HCT116 (cell line): Measurements from ENCODE around the gene TPK1. TPM values are rescaled to one million over a fixed set of nuclear protein-coding genes. Genes with fewer than 3 reads are reported as not detected.

ENCODE experiments used
- ATAC-seq: fragments of 200-7000 bp; cut with Tn5 transposase; 2 replicates; pipeline ENCODE4 v1.9.1; 2020; ENCODE audit warnings: mild to moderate bottlenecking, moderate library complexity
- BruUV-seq: library from RNA; stranded (reverse); fragments of 400-500 nt; replicated peaks from 2 replicates; lab custom pipeline; 2021; lab: Mats Ljungman, UMichigan
- CTCF ChIA-PET: fragments of 300-600 bp; sonication (Branson Sonifier 250); formaldehyde crosslinking; loops from one replicate; lab custom pipeline; 2021; ENCODE audit warnings: antibody characterized with exemption; lab: Charles Lee
- POLR2A ChIA-PET: fragments of 300-600, 350-600 bp; sonication (Branson Sonifier 250); formaldehyde crosslinking; loops from one replicate; lab custom pipeline; 2021; ENCODE audit warnings: antibody characterized with exemption; lab: Charles Lee
- RAD21 ChIA-PET, 2 experiments: fragments of 300-600 bp; sonication (Branson Sonifier 250); formaldehyde crosslinking; loops; one replicate each; lab custom pipeline; 2023; ENCODE audit warnings: low total read pairs in 2 of 2; ENCODE audit not compliant: uncharacterized antibody in 2 of 2, unreplicated experiment in 2 of 2, low non-redundant PET in 1 of 2; lab: Charles Lee
- DNase-seq: peaks from one replicate; pipeline ENCODE4 v3.0.0-alpha.2; 2010; ENCODE audit warnings: low read depth, low spot score
- H2AFZ ChIP-seq: fragments of 200-600 bp; shearing (Covaris generic), sonication (generic); 2 replicates; pipeline ENCODE4 v1.6.1; 2017; ENCODE audit warnings: low read depth, mixed run types, mixed read lengths, antibody characterized with exemption, low read length; ENCODE audit not compliant: poor library complexity, severe bottlenecking
- H3K27ac ChIP-seq: 2 replicates; pipeline ENCODE4 v1.5.1; 2012; ENCODE audit warnings: low read depth, low read length
- H3K27me3 ChIP-seq: fragments of 200-600 bp; sonication (generic); 2 replicates; pipeline ENCODE4 v1.6.1; 2016; ENCODE audit warnings: mixed run types, low read length, mixed read lengths; ENCODE audit not compliant: insufficient read depth
- H3K36me3 ChIP-seq, 2 experiments: fragments of 200-500 bp in 1 of 2; fragments of 200-600 bp in 1 of 2; sonication (Bioruptor generic) in 1 of 2; sonication (generic) in 1 of 2; 2 replicates each; pipeline versions ENCODE4 v1.5.1 to v1.6.1; 2014 to 2016; ENCODE audit warnings: low read length in 2 of 2, inconsistent platforms in 1 of 2, mixed read lengths in 1 of 2, mixed run types in 1 of 2; ENCODE audit not compliant: insufficient read depth in 2 of 2, control insufficient read depth in 1 of 2
- H3K4me1 ChIP-seq, 2 experiments: fragments of 200-600 bp in 1 of 2; sonication (generic) in 1 of 2; 2 replicates each; pipeline versions ENCODE4 v1.5.1 to v1.6.1; 2012 to 2017; ENCODE audit warnings: low read length in 2 of 2, inconsistent platforms in 1 of 2, mild to moderate bottlenecking in 1 of 2, mixed read lengths in 1 of 2, mixed run types in 1 of 2, moderate library complexity in 1 of 2; ENCODE audit not compliant: insufficient read depth in 2 of 2, control insufficient read depth in 1 of 2
- H3K4me2 ChIP-seq: fragments of 200-600 bp; sonication (generic); 2 replicates; pipeline ENCODE4 v1.6.1; 2017; ENCODE audit warnings: mixed run types, low read length, mixed read lengths
- H3K4me3 ChIP-seq, 2 experiments: fragments of 200-600 bp in 1 of 2; sonication (generic) in 1 of 2; replicated peaks in 1 of 2; 2 replicates each; pipeline ENCODE4 v1.5.1; 2011 to 2016; ENCODE audit warnings: low read length in 2 of 2, control low read depth in 1 of 2, low read depth in 1 of 2, mild to moderate bottlenecking in 1 of 2, mixed read lengths in 1 of 2, mixed run types in 1 of 2
- H3K79me2 ChIP-seq: fragments of 200-600 bp; sonication (generic); 2 replicates; pipeline ENCODE4 v1.6.1; 2017; ENCODE audit warnings: mild to moderate bottlenecking, mixed run types, low read length, moderate library complexity, mixed read lengths; ENCODE audit not compliant: insufficient read depth
- H3K9ac ChIP-seq: fragments of 200-600 bp; sonication (generic); 2 replicates; pipeline ENCODE4 v1.6.1; 2016; ENCODE audit warnings: low read length, mixed read lengths
- H3K9me2 ChIP-seq: fragments of 200-600 bp; sonication (generic), shearing (Covaris generic); 2 replicates; pipeline ENCODE4 v1.6.1; 2017; ENCODE audit warnings: mixed run types, mild to moderate bottlenecking, moderate library complexity; ENCODE audit not compliant: insufficient read depth
- H3K9me3 ChIP-seq, 2 experiments: fragments of 200-500 bp in 1 of 2; fragments of 200-600 bp in 1 of 2; sonication (Bioruptor generic) in 1 of 2; sonication (generic) in 1 of 2; 2 replicates each; pipeline ENCODE4 v1.6.1; 2014 to 2017; ENCODE audit warnings: low read length in 2 of 2, mixed read lengths in 2 of 2, inconsistent platforms in 1 of 2, low read depth in 1 of 2, mild to moderate bottlenecking in 1 of 2, mixed run types in 1 of 2, moderate library complexity in 1 of 2; ENCODE audit not compliant: control insufficient read depth in 1 of 2, insufficient read depth in 1 of 2
- H4K20me1 ChIP-seq: fragments of 200-600 bp; sonication (generic), shearing (Covaris generic); 2 replicates; pipeline ENCODE4 v1.6.1; 2017; ENCODE audit warnings: mixed run types, mild to moderate bottlenecking, moderate library complexity; ENCODE audit not compliant: insufficient read depth
- ATF3 ChIP-seq: IDR thresholded peaks from 2 replicates; pipeline ENCODE4 v1.6.1; 2012
- CBX3 ChIP-seq: IDR thresholded peaks from 2 replicates; pipeline ENCODE4 v1.6.1; 2012; ENCODE audit warnings: low read depth
- CEBPB ChIP-seq: IDR thresholded peaks from 2 replicates; pipeline ENCODE4 v1.6.1; 2012; ENCODE audit warnings: low read depth
- ELF1 ChIP-seq: IDR thresholded peaks from 2 replicates; pipeline ENCODE4 v1.6.1; 2012; ENCODE audit warnings: low read depth, borderline replicate concordance
- EZH2phosphoT487 ChIP-seq: fragments of 200-600 bp; IDR thresholded peaks from 2 replicates; pipeline ENCODE4 v1.6.1; 2018; ENCODE audit warnings: antibody characterized with exemption, borderline replicate concordance
- JUND ChIP-seq: IDR thresholded peaks from 2 replicates; pipeline ENCODE4 v1.6.1; 2012
- MAX ChIP-seq: IDR thresholded peaks from 2 replicates; pipeline ENCODE4 v1.6.1; 2012
- POLR2A ChIP-seq: IDR thresholded peaks from 2 replicates; pipeline ENCODE4 v1.7.0; 2011; ENCODE audit warnings: borderline replicate concordance; ENCODE audit not compliant: insufficient read depth, insufficient read length; ENCODE audit errors: extremely low read depth
- POLR2AphosphoS5 ChIP-seq: IDR thresholded peaks from 2 replicates; pipeline ENCODE4 v1.6.1; 2011; ENCODE audit warnings: mild to moderate bottlenecking, low read depth, low read length, moderate library complexity
- SIN3A ChIP-seq: IDR thresholded peaks from 2 replicates; pipeline ENCODE4 v1.6.1; 2012; ENCODE audit warnings: low read depth
- SP1 ChIP-seq: IDR thresholded peaks from 2 replicates; pipeline ENCODE4 v1.6.1; 2012; ENCODE audit warnings: low read depth
- ZFX ChIP-seq: fragments of 450-650 bp; IDR thresholded peaks from 2 replicates; pipeline ENCODE4 v1.6.1; 2017
- ZNF274 ChIP-seq: fragments of 200-500 bp; sonication (Bioruptor generic); IDR thresholded peaks from 2 replicates; pipeline ENCODE4 v1.6.1; 2014; ENCODE audit warnings: mild to moderate bottlenecking, low read depth, low read length, inconsistent platforms
- intact Hi-C: fragments of 100-400 bp; cut with micrococcal nuclease; formaldehyde crosslinking; loops from 2 replicates; pipeline ENCODE4 v1.10.0; 2022
- total RNA-seq: library from RNA; stranded (reverse); gene quantifications from one replicate; pipeline ENCODE4 v1.2.1, GENCODE V29; 2021; ENCODE audit not compliant: unreplicated experiment
- TF ChIP-seq, protein P1 (sequence below): IDR thresholded peaks from 2 replicates; pipeline ENCODE4 v1.6.1; 2011; ENCODE audit warnings: mild to moderate bottlenecking, low read length, moderate library complexity; ENCODE audit not compliant: insufficient replicate concordance; ENCODE audit errors: extremely low read depth
- TF ChIP-seq, protein P2 (sequence below): IDR thresholded peaks from 2 replicates; pipeline ENCODE4 v1.6.1; 2012; ENCODE audit warnings: low read depth

The TPK1 gene
- total RNA-seq, 1 experiment from 2014 or later: 5.4 TPM

DNA sequence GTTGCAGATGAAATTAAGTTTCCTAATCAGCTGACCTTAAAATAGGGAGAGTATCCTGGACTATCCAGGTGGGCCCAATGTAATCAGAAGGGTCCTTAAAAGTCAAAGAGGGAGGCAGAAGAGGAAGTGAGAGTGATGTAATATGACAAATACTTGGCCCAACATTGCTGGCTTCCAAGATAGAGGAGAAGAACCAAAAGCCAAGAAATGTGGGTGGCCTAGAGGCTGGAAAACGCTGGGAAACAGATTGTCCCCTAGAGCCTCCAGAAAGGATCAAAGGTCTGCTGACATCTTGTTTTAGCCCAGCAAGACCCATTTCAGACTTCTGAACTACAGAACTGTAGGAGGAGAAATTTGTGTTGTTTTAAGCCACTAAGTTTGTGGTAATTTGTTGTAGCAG is 352.7 kb downstream of the TPK1 start:
- no TSS peak for BruUV-seq
- POLR2A ChIA-PET: no interaction called here
- H3K36me3 ChIP-seq: no peaks in the 10 kb centered on the region
- no peaks in the 10 kb centered on the region for H3K4me1 ChIP-seq
- no peak overlapping the region for H3K9ac ChIP-seq
- no peak for DNase-seq
- CTCF ChIA-PET: no interaction called here
- H3K27me3 ChIP-seq: no peaks in the 10 kb centered on the region
- no peaks in the 10 kb centered on the region for H3K9me2 ChIP-seq
- intact Hi-C loops: no loop called here
- RAD21 ChIA-PET: no interaction called here
- TF ChIP-seq ATF3 (no peak), POLR2AphosphoS5 (no peak), EZH2phosphoT487 (no peak), ZFX (no peak)
- no peak overlapping the region for H3K4me3 ChIP-seq
- no peak overlapping the region for H2AFZ ChIP-seq
- no peaks in the 10 kb centered on the region for H4K20me1 ChIP-seq
- no peak overlapping the region for H3K4me2 ChIP-seq
- ATAC-seq: no peak
- no peaks in the 10 kb centered on the region for H3K79me2 ChIP-seq
- no peaks in the 10 kb centered on the region for H3K9me3 ChIP-seq
- no peak overlapping the region for H3K27ac ChIP-seq

GRCh38 chr7:144481833-144482232 is 354.0 kb downstream of the TPK1 start:
- Histone ChIP-seq H3K9me2 (no peaks in the 10 kb centered on the region), H3K4me3 (no peak overlapping the region), H4K20me1 (no peaks in the 10 kb centered on the region), H3K4me1 (no peaks in the 10 kb centered on the region), H3K9ac (no peak overlapping the region), H3K27ac (no peak overlapping the region), H3K9me3 (no peaks in the 10 kb centered on the region), H3K27me3 (no peaks in the 10 kb centered on the region), H3K4me2 (no peak overlapping the region), H2AFZ (no peak overlapping the region), H3K79me2 (no peaks in the 10 kb centered on the region), H3K36me3 (no peaks in the 10 kb centered on the region)
- ChIA-PET CTCF (no interaction called here), POLR2A (no interaction called here), RAD21 (no interaction called here)
- ATAC-seq: no peak
- intact Hi-C loops: no loop called here
- no peak for DNase-seq
- BruUV-seq: no TSS peak
- no peak for TF ChIP-seq ZFX
- no peak for TF ChIP-seq ZNF274
- no peak for TF ChIP-seq ATF3
- no peak for TF ChIP-seq JUND
- TF ChIP-seq, protein P1, sequence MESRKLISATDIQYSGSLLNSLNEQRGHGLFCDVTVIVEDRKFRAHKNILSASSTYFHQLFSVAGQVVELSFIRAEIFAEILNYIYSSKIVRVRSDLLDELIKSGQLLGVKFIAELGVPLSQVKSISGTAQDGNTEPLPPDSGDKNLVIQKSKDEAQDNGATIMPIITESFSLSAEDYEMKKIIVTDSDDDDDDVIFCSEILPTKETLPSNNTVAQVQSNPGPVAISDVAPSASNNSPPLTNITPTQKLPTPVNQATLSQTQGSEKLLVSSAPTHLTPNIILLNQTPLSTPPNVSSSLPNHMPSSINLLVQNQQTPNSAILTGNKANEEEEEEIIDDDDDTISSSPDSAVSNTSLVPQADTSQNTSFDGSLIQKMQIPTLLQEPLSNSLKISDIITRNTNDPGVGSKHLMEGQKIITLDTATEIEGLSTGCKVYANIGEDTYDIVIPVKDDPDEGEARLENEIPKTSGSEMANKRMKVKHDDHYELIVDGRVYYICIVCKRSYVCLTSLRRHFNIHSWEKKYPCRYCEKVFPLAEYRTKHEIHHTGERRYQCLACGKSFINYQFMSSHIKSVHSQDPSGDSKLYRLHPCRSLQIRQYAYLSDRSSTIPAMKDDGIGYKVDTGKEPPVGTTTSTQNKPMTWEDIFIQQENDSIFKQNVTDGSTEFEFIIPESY: no peak
- TF ChIP-seq, protein P2, sequence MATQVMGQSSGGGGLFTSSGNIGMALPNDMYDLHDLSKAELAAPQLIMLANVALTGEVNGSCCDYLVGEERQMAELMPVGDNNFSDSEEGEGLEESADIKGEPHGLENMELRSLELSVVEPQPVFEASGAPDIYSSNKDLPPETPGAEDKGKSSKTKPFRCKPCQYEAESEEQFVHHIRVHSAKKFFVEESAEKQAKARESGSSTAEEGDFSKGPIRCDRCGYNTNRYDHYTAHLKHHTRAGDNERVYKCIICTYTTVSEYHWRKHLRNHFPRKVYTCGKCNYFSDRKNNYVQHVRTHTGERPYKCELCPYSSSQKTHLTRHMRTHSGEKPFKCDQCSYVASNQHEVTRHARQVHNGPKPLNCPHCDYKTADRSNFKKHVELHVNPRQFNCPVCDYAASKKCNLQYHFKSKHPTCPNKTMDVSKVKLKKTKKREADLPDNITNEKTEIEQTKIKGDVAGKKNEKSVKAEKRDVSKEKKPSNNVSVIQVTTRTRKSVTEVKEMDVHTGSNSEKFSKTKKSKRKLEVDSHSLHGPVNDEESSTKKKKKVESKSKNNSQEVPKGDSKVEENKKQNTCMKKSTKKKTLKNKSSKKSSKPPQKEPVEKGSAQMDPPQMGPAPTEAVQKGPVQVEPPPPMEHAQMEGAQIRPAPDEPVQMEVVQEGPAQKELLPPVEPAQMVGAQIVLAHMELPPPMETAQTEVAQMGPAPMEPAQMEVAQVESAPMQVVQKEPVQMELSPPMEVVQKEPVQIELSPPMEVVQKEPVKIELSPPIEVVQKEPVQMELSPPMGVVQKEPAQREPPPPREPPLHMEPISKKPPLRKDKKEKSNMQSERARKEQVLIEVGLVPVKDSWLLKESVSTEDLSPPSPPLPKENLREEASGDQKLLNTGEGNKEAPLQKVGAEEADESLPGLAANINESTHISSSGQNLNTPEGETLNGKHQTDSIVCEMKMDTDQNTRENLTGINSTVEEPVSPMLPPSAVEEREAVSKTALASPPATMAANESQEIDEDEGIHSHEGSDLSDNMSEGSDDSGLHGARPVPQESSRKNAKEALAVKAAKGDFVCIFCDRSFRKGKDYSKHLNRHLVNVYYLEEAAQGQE: no peak
- no peak for TF ChIP-seq POLR2A
- TF ChIP-seq SP1: no peak
- TF ChIP-seq CEBPB: no peak
- no peak for TF ChIP-seq CBX3
- TF ChIP-seq ELF1: no peak
- TF ChIP-seq POLR2AphosphoS5: no peak
- TF ChIP-seq SIN3A: no peak
- no peak for TF ChIP-seq MAX
